Measurements from ENCODE around the gene EREG. TPM values are rescaled to one million over a fixed set of nuclear protein-coding genes. Genes with fewer than 3 reads are reported as not detected.

Gene EREG
- total and polyA plus RNA-seq, 9 of the 15 experiments (the other 6 are each of a cell fraction or from before 2014, with no cell fraction given): 0.97 to 7.3 (median 2.5) TPM

- peak overlapping the region; percentile 23; the same call in 1 of the 3 replicates for H3K27ac ChIP-seq (ENCODE audit: extremely low read depth, low read depth, low read length)
Measured at GRCh38 chr4:74369855-74370254, 4.9 kb downstream of the EREG start.

GRCh38 chr4:74370912-74371311, 6.0 kb downstream of the EREG start:
- FAIRE-seq (peak; percentile 90), DNase-seq (ENCODE audit: extremely low read depth in 1 of 4, low spot score in 3 of 4) (peak; percentile 23 to 85 (median 44)), ATAC-seq (peak; percentile 84)
- Histone ChIP-seq H3K27me3 (ENCODE audit: control insufficient read depth in 2 of 2, insufficient read depth in 2 of 2, low read length in 2 of 2) (no peaks in the 10 kb centered on the region), H3K4me3 (no peak overlapping the region), H3K9ac (ENCODE audit: insufficient read depth in 1 of 2, low read depth in 2 of 2, low read length in 2 of 2) (peak overlapping the region in 1 of 2 experiments; percentile 20; a peak in 1 of 4 replicates), H3K9me1 (ENCODE audit: control insufficient read depth, insufficient read depth, low read length) (no peaks in the 10 kb centered on the region), H3K36me3 (ENCODE audit: control insufficient read depth, insufficient read depth, low read length) (peaks cover 21% of the 10 kb centered on the region; the same call in 1 of the 3 replicates), H4K20me1 (replicated peaks; ENCODE audit: control insufficient read depth, insufficient read depth, low read length) (no peaks in the 10 kb centered on the region), H3K9me3 (replicated peaks; ENCODE audit: control insufficient read depth, insufficient read depth, low read depth, low read length) (no peaks in the 10 kb centered on the region; the same call in 1 of the 2 replicates), H3K4me2 (ENCODE audit: insufficient read depth, low read length) (peak overlapping the region; percentile 43; the same call in 1 of the 2 replicates), H3K4me1 (replicated peaks in 1 of 2; ENCODE audit: control insufficient read depth in 2 of 2, insufficient read depth in 2 of 2, low read length in 2 of 2) (peaks cover 0 to 15% of the 10 kb centered on the region in 2 experiments; a peak in 2 of 5 replicates), H3K27ac (ENCODE audit: extremely low read depth, low read depth, low read length) (peak overlapping the region; percentile 37; the same call in 1 of the 3 replicates), H3K79me2 (ENCODE audit: control insufficient read depth, insufficient read depth, low read length) (peaks cover 85% of the 10 kb centered on the region), H2AFZ (ENCODE audit: low read depth, low read length) (peak overlapping the region; percentile 67; the same call in 1 of the 2 replicates)
- 5% methylated on average over 1 of the region's 1 CpG for WGBS (ENCODE audit: insufficient coverage, low coverage, missing lambda C conversion rate)
- intact Hi-C loops (cut with micrococcal nuclease) (loop anchor here (2.0 to 10.0 kb wide), 2 partner anchors 50 to 146 kb away; no protein-coding TSS in a partner anchor), in situ Hi-C loops (cut with MboI) (loop anchor here (10.0 kb wide), 1 partner anchor 164 kb away; no protein-coding TSS in a partner anchor)
- ChIA-PET POLR2A (no interaction called here), CTCF (ENCODE audit: low intra/inter-chr PET ratio) (interaction anchor here (0.8 to 1.7 kb wide), 6 partner anchors 74 to 305 kb away, joined by 3 to 5 read pairs (median 4); partner anchors contain the start of gene AREG)
- BruUV-seq (replicated peaks): no TSS peak
- no peak for TF ChIP-seq TAF7 (tag; IDR thresholded peaks at IDR 0.05)
- TF ChIP-seq POLR2G (IDR thresholded peaks at IDR 0.05; ENCODE audit: low read depth, low read length): peak; percentile 35; the same call in 1 of the 2 replicates
- TF ChIP-seq CEBPG (CRISPR knock-in tag; IDR thresholded peaks at IDR 0.05): no peak
- no peak for TF ChIP-seq CEBPG (tag; conservative IDR thresholded peaks at IDR 0.05 in 1 of 2, IDR thresholded peaks at IDR 0.05 in 1 of 2)
- TF ChIP-seq SMC3 (conservative IDR thresholded peaks at IDR 0.05; ENCODE audit: insufficient read depth, low read depth, low read length): peak; percentile 74
- TF ChIP-seq YY1 (IDR thresholded peaks at IDR 0.05; ENCODE audit: borderline replicate concordance in 1 of 3, control insufficient read depth in 1 of 3, extremely low read depth in 1 of 3, insufficient read depth in 3 of 3, insufficient read length in 1 of 3, insufficient replicate concordance in 2 of 3, low read depth in 1 of 3, low read length in 2 of 3): peak in 1 of 3 experiments; percentile 57
- peak; percentile 54 for TF ChIP-seq RBM22 (IDR thresholded peaks at IDR 0.05; ENCODE audit: low read depth, low read length, poor library complexity, severe bottlenecking)
- TF ChIP-seq CTBP1 (IDR thresholded peaks at IDR 0.05; ENCODE audit: borderline replicate concordance): peak; percentile 28; the same call in 1 of the 2 replicates
- no peak for TF ChIP-seq CREBBP (IDR thresholded peaks at IDR 0.05; ENCODE audit: low read depth, low read length)
- TF ChIP-seq RAD21 (CRISPR knock-in tag; conservative IDR thresholded peaks at IDR 0.05 in 1 of 2, IDR thresholded peaks at IDR 0.05 in 1 of 2): peak; percentile 78 to 81
- no peak for TF ChIP-seq PHF8 (IDR thresholded peaks at IDR 0.05; ENCODE audit: borderline replicate concordance, low read length)
- TF ChIP-seq POLR2AphosphoS5 (IDR thresholded peaks at IDR 0.05; ENCODE audit: control insufficient read depth, insufficient read depth, low read depth, low read length): 0 out of 2 replicates have a peak, but pooled peaks have one; percentile 8

More at GRCh38 chr4:74369855-74370254, 4.9 kb downstream of the EREG start:
- Histone ChIP-seq H2AFZ (ENCODE audit: low read depth, low read length) (peak overlapping the region; percentile 74), H3K79me2 (ENCODE audit: control insufficient read depth, insufficient read depth, low read length) (peaks cover 91% of the 10 kb centered on the region), H3K9ac (ENCODE audit: insufficient read depth in 1 of 2, low read depth in 2 of 2, low read length in 2 of 2) (no peak overlapping the region), H3K9me1 (ENCODE audit: control insufficient read depth, insufficient read depth, low read length) (no peaks in the 10 kb centered on the region), H3K4me1 (replicated peaks in 1 of 2; ENCODE audit: control insufficient read depth in 2 of 2, insufficient read depth in 2 of 2, low read length in 2 of 2) (peaks cover 5 to 15% of the 10 kb centered on the region in 2 experiments; a peak in 3 of 5 replicates), H3K4me2 (ENCODE audit: insufficient read depth, low read length) (peak overlapping the region; percentile 31), H3K4me3 (no peak overlapping the region), H4K20me1 (replicated peaks; ENCODE audit: control insufficient read depth, insufficient read depth, low read length) (no peaks in the 10 kb centered on the region), H3K36me3 (ENCODE audit: control insufficient read depth, insufficient read depth, low read length) (peaks cover 16% of the 10 kb centered on the region; the same call in 1 of the 3 replicates), H3K27me3 (ENCODE audit: control insufficient read depth in 2 of 2, insufficient read depth in 2 of 2, low read length in 2 of 2) (no peaks in the 10 kb centered on the region), H3K9me3 (replicated peaks; ENCODE audit: control insufficient read depth, insufficient read depth, low read depth, low read length) (no peaks in the 10 kb centered on the region; the same call in 1 of the 2 replicates)
- in situ Hi-C loops (cut with MboI): loop anchor here (10.0 kb wide), 1 partner anchor 165 kb away; no protein-coding TSS in a partner anchor
- CTCF ChIA-PET (ENCODE audit: low intra/inter-chr PET ratio): interaction anchor here (1.3 to 1.7 kb wide), 2 partner anchors 163 to 253 kb away, joined by 5 read pairs; no protein-coding TSS in a partner anchor
- no peak for TF ChIP-seq SRF (CRISPR knock-in tag; IDR thresholded peaks at IDR 0.05)
- TF ChIP-seq RBFOX2 (IDR thresholded peaks at IDR 0.05; ENCODE audit: low read depth, low read length): 0 out of 2 replicates have a peak, but pooled peaks have one; percentile 4
- POLR2A ChIA-PET: interaction anchor here (0.6 kb wide), 1 partner anchor 9 kb away, joined by 3 read pairs; no protein-coding TSS in a partner anchor
- no peak for DNase-seq (ENCODE audit: extremely low read depth in 1 of 4, low spot score in 3 of 4)
- WGBS (ENCODE audit: insufficient coverage, low coverage, missing lambda C conversion rate): 13% methylated on average over 2 of the region's 2 CpGs
- intact Hi-C loops (cut with micrococcal nuclease): loop anchor here (2.0 to 10.0 kb wide), 2 partner anchors 49 to 145 kb away; no protein-coding TSS in a partner anchor
- ATAC-seq: peak; percentile 8
- no peak for FAIRE-seq
- no TSS peak for BruUV-seq (replicated peaks)

Data from K562 (cell line).